Measurements from ENCODE around the gene MYO16.
A peak's percentile ranks its signal among the peaks of the same experiment; 100 is the strongest.

Gene MYO16

GRCh38 chr13:108597943-108598342 is 31.5 kb upstream of the MYO16 start:
- no peak for TF ChIP-seq CTCF (IDR thresholded peaks at IDR 0.05; ENCODE audit: poor library complexity, severe bottlenecking)
- DNase-seq (ENCODE audit: low spot score) (no peak), ATAC-seq (ENCODE audit: low read depth) (no peak)
- Histone ChIP-seq H3K27ac (ENCODE audit: poor library complexity, severe bottlenecking) (no peak overlapping the region), H3K9me3 (ENCODE audit: severe bottlenecking) (no peaks in the 10 kb centered on the region), H3K36me3 (ENCODE audit: low read depth) (no peaks in the 10 kb centered on the region), H3K4me3 (ENCODE audit: severe bottlenecking) (no peak overlapping the region), H3K4me1 (ENCODE audit: insufficient read depth, poor library complexity, severe bottlenecking) (no peaks in the 10 kb centered on the region), H3K27me3 (ENCODE audit: insufficient read depth, poor library complexity, severe bottlenecking) (peaks cover 21% of the 10 kb centered on the region)

GRCh38 chr13:108606424-108606823 is 23.0 kb upstream of the MYO16 start:
- no peak for DNase-seq (ENCODE audit: low spot score)
- no peak for TF ChIP-seq CTCF (IDR thresholded peaks at IDR 0.05; ENCODE audit: poor library complexity, severe bottlenecking)

GRCh38 chr13:108609353-108609752 is 20.1 kb upstream of the MYO16 start:
- peak; percentile 64 for TF ChIP-seq CTCF (IDR thresholded peaks at IDR 0.05; ENCODE audit: poor library complexity, severe bottlenecking)
- H3K27ac ChIP-seq (ENCODE audit: poor library complexity, severe bottlenecking) = no peak overlapping the region
- H3K4me1 ChIP-seq (ENCODE audit: insufficient read depth, poor library complexity, severe bottlenecking) = no peaks in the 10 kb centered on the region
- no peak for DNase-seq (ENCODE audit: low spot score)
- H3K36me3 ChIP-seq (ENCODE audit: low read depth) = no peaks in the 10 kb centered on the region
- no peak overlapping the region for H3K4me3 ChIP-seq (ENCODE audit: severe bottlenecking)
- no peaks in the 10 kb centered on the region for H3K27me3 ChIP-seq (ENCODE audit: insufficient read depth, poor library complexity, severe bottlenecking)
- ATAC-seq (ENCODE audit: low read depth) = no peak; the same call in 2 of the 3 replicates
- H3K9me3 ChIP-seq (ENCODE audit: severe bottlenecking) = no peaks in the 10 kb centered on the region

More at GRCh38 chr13:108606424-108606823, 23.0 kb upstream of the MYO16 start:
- no peaks in the 10 kb centered on the region for H3K9me3 ChIP-seq (ENCODE audit: severe bottlenecking)
- H3K27ac ChIP-seq (ENCODE audit: poor library complexity, severe bottlenecking) = no peak overlapping the region
- H3K27me3 ChIP-seq (ENCODE audit: insufficient read depth, poor library complexity, severe bottlenecking) = no peaks in the 10 kb centered on the region
- ATAC-seq (ENCODE audit: low read depth) = no peak
- no peak overlapping the region for H3K4me3 ChIP-seq (ENCODE audit: severe bottlenecking)
- no peaks in the 10 kb centered on the region for H3K4me1 ChIP-seq (ENCODE audit: insufficient read depth, poor library complexity, severe bottlenecking)
- no peaks in the 10 kb centered on the region for H3K36me3 ChIP-seq (ENCODE audit: low read depth)

- H3K27me3 ChIP-seq (ENCODE audit: insufficient read depth, poor library complexity, severe bottlenecking) = peaks cover 3% of the 10 kb centered on the region
- ATAC-seq (ENCODE audit: low read depth) = no peak
- H3K27ac ChIP-seq (ENCODE audit: poor library complexity, severe bottlenecking) = no peak overlapping the region
- TF ChIP-seq CTCF (IDR thresholded peaks at IDR 0.05; ENCODE audit: poor library complexity, severe bottlenecking) = no peak
- no peaks in the 10 kb centered on the region for H3K4me1 ChIP-seq (ENCODE audit: insufficient read depth, poor library complexity, severe bottlenecking)
- H3K36me3 ChIP-seq (ENCODE audit: low read depth) = no peaks in the 10 kb centered on the region
- no peaks in the 10 kb centered on the region for H3K9me3 ChIP-seq (ENCODE audit: severe bottlenecking)
- H3K4me3 ChIP-seq (ENCODE audit: severe bottlenecking) = no peak overlapping the region
- no peak for DNase-seq (ENCODE audit: low spot score)
These were observed 18.9 kb upstream of the MYO16 start for GRCh38 chr13:108610507-108610906.

GRCh38 chr13:108615241-108615640 is 14.2 kb upstream of the MYO16 start:
- Histone ChIP-seq H3K27me3 (ENCODE audit: insufficient read depth, poor library complexity, severe bottlenecking) (peaks cover 12% of the 10 kb centered on the region), H3K9me3 (ENCODE audit: severe bottlenecking) (no peaks in the 10 kb centered on the region), H3K27ac (ENCODE audit: poor library complexity, severe bottlenecking) (no peak overlapping the region), H3K36me3 (ENCODE audit: low read depth) (no peaks in the 10 kb centered on the region), H3K4me3 (ENCODE audit: severe bottlenecking) (no peak overlapping the region), H3K4me1 (ENCODE audit: insufficient read depth, poor library complexity, severe bottlenecking) (no peaks in the 10 kb centered on the region)
- ATAC-seq (ENCODE audit: low read depth) = no peak
- no peak for TF ChIP-seq CTCF (IDR thresholded peaks at IDR 0.05; ENCODE audit: poor library complexity, severe bottlenecking)
- no peak for DNase-seq (ENCODE audit: low spot score)
